Limb (tissue), 2 donors: ENCODE data around the gene DAB1.

Experiments used
- DNase-seq, 2 donors: peaks; one replicate each; pipeline ENCODE4 v3.0.0-alpha.2; 2016; ENCODE audit errors: extremely low spot score in 2 of 2

The DAB1 gene

GRCh38 chr1:57033222-57034001 is 390.4 kb downstream of the DAB1 start:
- no peak for DNase-seq

GRCh38 chr1:57026624-57027354 is 397.1 kb downstream of the DAB1 start:
- DNase-seq = no peak

- DNase-seq = peak in 1 of 2 donors; percentile 45
These were observed 399.0 kb downstream of the DAB1 start for GRCh38 chr1:57024855-57025254.

- DNase-seq = no peak
These were observed 399.4 kb downstream of the DAB1 start for GRCh38 chr1:57024428-57024827.

- DNase-seq = no peak
These were observed 403.6 kb downstream of the DAB1 start for GRCh38 chr1:57020216-57020615.

- DNase-seq = peak in 1 of 2 donors; percentile 34
These were observed 404.5 kb downstream of the DAB1 start for GRCh38 chr1:57019236-57019839.

- DNase-seq = no peak
These were observed 405.7 kb downstream of the DAB1 start for GRCh38 chr1:57018119-57018518.

- no peak for DNase-seq
These were observed 406.1 kb downstream of the DAB1 start for GRCh38 chr1:57017717-57018116.

- no peak for DNase-seq
These were observed 406.7 kb downstream of the DAB1 start for GRCh38 chr1:57017200-57017599.

GRCh38 chr1:57015071-57015470 is 408.8 kb downstream of the DAB1 start:
- no peak for DNase-seq

- DNase-seq = no peak
These were observed 410.3 kb downstream of the DAB1 start for GRCh38 chr1:57013522-57013921.

GRCh38 chr1:57012315-57012714 is 411.5 kb downstream of the DAB1 start:
- no peak for DNase-seq

GRCh38 chr1:57010511-57010910 is 413.3 kb downstream of the DAB1 start:
- DNase-seq = no peak

- peak in 1 of 2 donors; percentile 37 for DNase-seq
These were observed 415.9 kb downstream of the DAB1 start for GRCh38 chr1:57007948-57008347.

GRCh38 chr1:57007472-57007871 is 416.4 kb downstream of the DAB1 start:
- no peak for DNase-seq

GRCh38 chr1:57003398-57004139 is 420.3 kb downstream of the DAB1 start:
- no peak for DNase-seq

GRCh38 chr1:56995414-56996100 is 428.3 kb downstream of the DAB1 start:
- DNase-seq = no peak

GRCh38 chr1:56993475-56993874 is 430.4 kb downstream of the DAB1 start:
- no peak for DNase-seq

- no peak for DNase-seq
These were observed 431.3 kb downstream of the DAB1 start for GRCh38 chr1:56992318-56993125.

GRCh38 chr1:56991576-56991975 is 432.3 kb downstream of the DAB1 start:
- no peak for DNase-seq
